ENCODE results near the gene ATG12.

GRCh38 chr5:115806986-115807653 lies 34.2 kb downstream of the ATG12 start:
- no peak for TF ChIP-seq CTCF (IDR thresholded peaks at IDR 0.05)
- TF ChIP-seq POLR2A (IDR thresholded peaks at IDR 0.05): no peak

Measured in Peyer's patch (tissue), 4 donors.